Gastrocnemius medialis (tissue), 4 donors: ENCODE results near the gene LHFPL4. TPM values are rescaled to one million over a fixed set of nuclear protein-coding genes. Genes with fewer than 3 reads are reported as not detected.
"Not testable (repeated sequence)": the region's sequence is repeated elsewhere in the genome, so short reads cannot be mapped to it uniquely, and the experiment has no call there.

ENCODE experiments used
- ATAC-seq, 2 donors: fragments of 150-250 bp; one replicate each; pipeline ENCODE4 v1.9.1; 2016
- DNase-seq, 2 donors: peaks; one replicate each; pipeline ENCODE4 v3.0.0-alpha.2; 2019
- H3K27ac ChIP-seq, 4 donors: fragments of 200-600 bp; sonication (generic); 1 replicate in 1 of 4; 2 replicates in 3 of 4; pipeline ENCODE4 v1.5.1; 2016 to 2018; ENCODE audit warnings: mild to moderate bottlenecking in 2 of 4, moderate library complexity in 1 of 4
- H3K27me3 ChIP-seq, 3 donors: fragments of 200-600 bp; sonication (generic) in 2 of 3; 1 replicate in 1 of 3; 2 replicates in 2 of 3; pipeline versions ENCODE4 v1.5.1 to v1.6.0; 2016 to 2019; ENCODE audit warnings: mild to moderate bottlenecking in 1 of 3, moderate library complexity in 1 of 3
- H3K36me3 ChIP-seq, 2 donors: fragments of 200-600 bp; sonication (generic) in 1 of 2; one replicate each; pipeline ENCODE4 v1.5.1; 2017 to 2018
- H3K4me1 ChIP-seq, 2 donors: fragments of 200-600 bp; sonication (generic) in 1 of 2; one replicate each; pipeline ENCODE4 v1.5.1; 2016 to 2017; ENCODE audit warnings: mild to moderate bottlenecking in 2 of 2
- H3K4me3 ChIP-seq, 4 donors: fragments of 200-600 bp; sonication (generic) in 3 of 4; 1 replicate in 1 of 4; 2 replicates in 3 of 4; pipeline ENCODE4 v1.5.1; 2016 to 2019; ENCODE audit warnings: mild to moderate bottlenecking in 2 of 4
- H3K9me3 ChIP-seq, 3 donors: fragments of 200-600 bp; sonication (generic) in 2 of 3; 1 replicate in 1 of 3; 2 replicates in 2 of 3; pipeline ENCODE4 v1.5.1; 2016 to 2019
- CTCF ChIP-seq, 5 experiments: fragments of 450-650 bp in 3 of 5; fragments of 200-600 bp in 2 of 5; sonication (generic) in 2 of 5; IDR thresholded peaks in 4 of 5; conservative IDR thresholded peaks in 1 of 5; 1 replicate in 4 of 5; 2 replicates in 1 of 5; pipeline ENCODE4 v1.5.1; 2016 to 2019; ENCODE audit warnings: antibody characterized with exemption in 5 of 5, mild to moderate bottlenecking in 3 of 5, moderate library complexity in 3 of 5
- POLR2A ChIP-seq, 2 donors: fragments of 450-650 bp; IDR thresholded peaks; one replicate each; pipeline ENCODE4 v1.6.1; 2017; ENCODE audit warnings: antibody characterized with exemption in 2 of 2, mild to moderate bottlenecking in 2 of 2, moderate library complexity in 2 of 2
- in situ Hi-C, 4 donors: fragments of 200-750 bp; cut with MboI; loops; one replicate each; pipeline versions ENCODE4 v1.15.0 to v1.8.0; 2017; ENCODE audit warnings: low sequenced_read_pairs in 4 of 4
- intact Hi-C: fragments of 100-400 bp; cut with DNase I; formaldehyde crosslinking; loops from one replicate; pipeline ENCODE4 v1.15.1; 2023; ENCODE audit warnings: low total_unique reads
- total RNA-seq, 4 donors: library from RNA; depleted of rRNA; stranded (reverse); fragments of >200 nt; gene quantifications; one replicate each; pipeline versions ENCODE4 v1.1.0 to v1.2.3, GENCODE V29; 2016

Gene LHFPL4
- total RNA-seq, 4 donors from 2014 or later: not detected

GRCh38 chr3:9582332-9582731 lies 28.7 kb upstream of the LHFPL4 start:
- Histone ChIP-seq H3K4me3 (no peak overlapping the region), H3K9me3 (no peaks in the 10 kb centered on the region), H3K36me3 (no peaks in the 10 kb centered on the region), H3K4me1 (no peaks in the 10 kb centered on the region), H3K27me3 (no peaks in the 10 kb centered on the region), H3K27ac (no peak overlapping the region)
- intact Hi-C loops: no loop called here
- TF ChIP-seq CTCF (IDR thresholded peaks at IDR 0.05 in 4 of 5, conservative IDR thresholded peaks at IDR 0.05 in 1 of 5): no peak
- TF ChIP-seq POLR2A (IDR thresholded peaks at IDR 0.05): no peak
- DNase-seq (no peak), ATAC-seq (no peak)
- in situ Hi-C loops: no loop called here

GRCh38 chr3:9581742-9582141 lies 28.1 kb upstream of the LHFPL4 start:
- TF ChIP-seq POLR2A (IDR thresholded peaks at IDR 0.05): no peak
- TF ChIP-seq CTCF (IDR thresholded peaks at IDR 0.05 in 4 of 5, conservative IDR thresholded peaks at IDR 0.05 in 1 of 5): no peak
- intact Hi-C loops: no loop called here
- no peak for ATAC-seq

GRCh38 chr3:9569054-9569453 lies 15.4 kb upstream of the LHFPL4 start:
- ATAC-seq: no peak
- intact Hi-C loops: no loop called here
- no peaks in the 10 kb centered on the region for H3K27me3 ChIP-seq
- H3K27ac ChIP-seq: no peak overlapping the region
- in situ Hi-C loops: no loop called here
- no peak for TF ChIP-seq POLR2A (IDR thresholded peaks at IDR 0.05)
- no peak for TF ChIP-seq CTCF (IDR thresholded peaks at IDR 0.05 in 4 of 5, conservative IDR thresholded peaks at IDR 0.05 in 1 of 5)
- no peaks in the 10 kb centered on the region for H3K36me3 ChIP-seq
- H3K4me1 ChIP-seq: no peaks in the 10 kb centered on the region
- H3K9me3 ChIP-seq: no peaks in the 10 kb centered on the region
- DNase-seq: no peak
- no peak overlapping the region for H3K4me3 ChIP-seq

More at GRCh38 chr3:9581742-9582141, 28.1 kb upstream of the LHFPL4 start:
- in situ Hi-C loops: no loop called here
- no peaks in the 10 kb centered on the region for H3K4me1 ChIP-seq
- H3K27ac ChIP-seq: no peak overlapping the region
- no peaks in the 10 kb centered on the region for H3K9me3 ChIP-seq
- no peaks in the 10 kb centered on the region for H3K27me3 ChIP-seq
- no peak for DNase-seq
- no peak overlapping the region for H3K4me3 ChIP-seq
- no peaks in the 10 kb centered on the region for H3K36me3 ChIP-seq

GRCh38 chr3:9565316-9565715 lies 11.7 kb upstream of the LHFPL4 start:
- H3K4me3 ChIP-seq: no peak overlapping the region
- intact Hi-C loops (no loop called here), in situ Hi-C loops (no loop called here)
- H3K4me1 ChIP-seq: no peaks in the 10 kb centered on the region
- no peaks in the 10 kb centered on the region for H3K36me3 ChIP-seq
- no peak overlapping the region for H3K27ac ChIP-seq
- TF ChIP-seq CTCF (IDR thresholded peaks at IDR 0.05 in 4 of 5, conservative IDR thresholded peaks at IDR 0.05 in 1 of 5): no peak
- TF ChIP-seq POLR2A (IDR thresholded peaks at IDR 0.05): no peak
- no peak for ATAC-seq
- no peaks in the 10 kb centered on the region for H3K27me3 ChIP-seq
- no peaks in the 10 kb centered on the region for H3K9me3 ChIP-seq
- DNase-seq: no peak

GRCh38 chr3:9563851-9564250 lies 10.2 kb upstream of the LHFPL4 start:
- Histone ChIP-seq H3K9me3 (no peaks in the 10 kb centered on the region), H3K27me3 (no peaks in the 10 kb centered on the region), H3K4me1 (no peaks in the 10 kb centered on the region), H3K36me3 (no peaks in the 10 kb centered on the region), H3K4me3 (no peak overlapping the region), H3K27ac (no peak overlapping the region)
- ATAC-seq: no peak
- intact Hi-C loops (no loop called here), in situ Hi-C loops (no loop called here)
- DNase-seq: no peak
- TF ChIP-seq CTCF (IDR thresholded peaks at IDR 0.05 in 4 of 5, conservative IDR thresholded peaks at IDR 0.05 in 1 of 5): no peak
- no peak for TF ChIP-seq POLR2A (IDR thresholded peaks at IDR 0.05)

- H3K4me3 ChIP-seq, ATAC-seq, H3K9me3 ChIP-seq, H3K4me1 ChIP-seq, H3K27me3 ChIP-seq, DNase-seq, intact Hi-C loops, H3K36me3 ChIP-seq, in situ Hi-C loops, H3K27ac ChIP-seq: not testable (repeated sequence)
Measured at GRCh38 chr3:9560056-9560455, 6.4 kb upstream of the LHFPL4 start.
